HCT116 (cell line): ENCODE data around the gene FOXF1.

ENCODE experiments used
- ATF3 ChIP-seq: IDR thresholded peaks from 2 replicates; pipeline ENCODE4 v1.6.1; 2012
- CBX3 ChIP-seq: IDR thresholded peaks from 2 replicates; pipeline ENCODE4 v1.6.1; 2012; ENCODE audit warnings: low read depth
- CEBPB ChIP-seq: IDR thresholded peaks from 2 replicates; pipeline ENCODE4 v1.6.1; 2012; ENCODE audit warnings: low read depth
- CTCF ChIP-seq, 3 experiments: fragments of 200-600 bp in 1 of 3; sonication (generic) in 1 of 3; IDR thresholded peaks in 2 of 3; conservative IDR thresholded peaks in 1 of 3; 2 replicates each; pipeline ENCODE4 v1.5.1; 2012 to 2017; ENCODE audit warnings: low read depth in 2 of 3, low read length in 2 of 3, antibody characterized with exemption in 1 of 3, borderline replicate concordance in 1 of 3, control low read depth in 1 of 3, mild to moderate bottlenecking in 1 of 3, mixed read lengths in 1 of 3, mixed run types in 1 of 3, moderate library complexity in 1 of 3; ENCODE audit not compliant: insufficient read depth in 1 of 3
- EGR1 ChIP-seq: IDR thresholded peaks from 2 replicates; pipeline ENCODE4 v1.6.1; 2012; ENCODE audit warnings: low read depth
- EZH2phosphoT487 ChIP-seq: fragments of 200-600 bp; IDR thresholded peaks from 2 replicates; pipeline ENCODE4 v1.6.1; 2018; ENCODE audit warnings: antibody characterized with exemption, borderline replicate concordance
- POLR2AphosphoS5 ChIP-seq: IDR thresholded peaks from 2 replicates; pipeline ENCODE4 v1.6.1; 2011; ENCODE audit warnings: mild to moderate bottlenecking, low read depth, low read length, moderate library complexity
- RAD21 ChIP-seq: IDR thresholded peaks from 2 replicates; pipeline ENCODE4 v1.6.1; 2012; ENCODE audit warnings: low read depth, mild to moderate bottlenecking
- SRF ChIP-seq: IDR thresholded peaks from 2 replicates; pipeline ENCODE4 v1.6.1; 2012; ENCODE audit warnings: low read depth
- YY1 ChIP-seq: IDR thresholded peaks from 2 replicates; pipeline ENCODE4 v1.6.1; 2011; ENCODE audit warnings: low read length, low read depth, moderate library complexity, mild to moderate bottlenecking; ENCODE audit not compliant: insufficient replicate concordance; ENCODE audit errors: extremely low read depth
- ZFX ChIP-seq: fragments of 450-650 bp; IDR thresholded peaks from 2 replicates; pipeline ENCODE4 v1.6.1; 2017

- TF ChIP-seq CTCF (IDR thresholded peaks at IDR 0.05 in 2 of 3, conservative IDR thresholded peaks at IDR 0.05 in 1 of 3; ENCODE audit: borderline replicate concordance in 1 of 3, insufficient read depth in 1 of 3, low read depth in 2 of 3, low read length in 2 of 3) (no peak), YY1 (no peak), ATF3 (no peak), CEBPB (no peak), RAD21 (no peak), CBX3 (no peak), SRF (no peak), POLR2AphosphoS5 (no peak), EZH2phosphoT487 (no peak), EGR1 (no peak), ZFX (no peak)
Observed at GRCh38 chr16:86485746-86486145, 24.6 kb upstream of the FOXF1 start.
